22Rv1 (cell line): ENCODE measurements around the gene ERG.

Source experiments
- ZFX ChIP-seq: fragments of 450-650 bp; IDR thresholded peaks from 2 replicates; pipeline ENCODE4 v1.6.1; 2017; ENCODE audit warnings: antibody characterized with exemption, borderline replicate concordance
- TF ChIP-seq, protein P1 (sequence below): fragments of 450-650 bp; IDR thresholded peaks from 2 replicates; pipeline ENCODE4 v1.5.1; 2017; ENCODE audit warnings: mild to moderate bottlenecking

DNA sequence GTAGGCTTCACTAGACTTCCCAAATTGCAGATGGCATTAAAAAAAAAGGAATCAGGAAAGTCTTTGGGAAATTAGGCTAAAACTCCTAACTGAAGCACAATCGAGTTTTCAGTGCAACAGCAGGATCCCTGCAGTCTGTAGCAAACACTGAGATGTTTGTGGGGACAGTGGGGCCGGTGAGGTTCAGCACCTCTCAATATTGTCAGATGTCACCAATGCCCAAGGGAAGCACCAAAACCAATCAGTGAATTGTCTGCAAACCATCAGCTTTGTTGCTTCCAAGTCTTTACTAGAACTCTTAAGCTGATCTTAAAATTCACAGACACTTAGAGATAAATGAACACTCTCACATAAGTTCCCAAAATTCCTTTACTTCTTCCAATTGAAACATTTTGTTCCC, 2.6 kb downstream of the ERG start:
- TF ChIP-seq, protein P1, sequence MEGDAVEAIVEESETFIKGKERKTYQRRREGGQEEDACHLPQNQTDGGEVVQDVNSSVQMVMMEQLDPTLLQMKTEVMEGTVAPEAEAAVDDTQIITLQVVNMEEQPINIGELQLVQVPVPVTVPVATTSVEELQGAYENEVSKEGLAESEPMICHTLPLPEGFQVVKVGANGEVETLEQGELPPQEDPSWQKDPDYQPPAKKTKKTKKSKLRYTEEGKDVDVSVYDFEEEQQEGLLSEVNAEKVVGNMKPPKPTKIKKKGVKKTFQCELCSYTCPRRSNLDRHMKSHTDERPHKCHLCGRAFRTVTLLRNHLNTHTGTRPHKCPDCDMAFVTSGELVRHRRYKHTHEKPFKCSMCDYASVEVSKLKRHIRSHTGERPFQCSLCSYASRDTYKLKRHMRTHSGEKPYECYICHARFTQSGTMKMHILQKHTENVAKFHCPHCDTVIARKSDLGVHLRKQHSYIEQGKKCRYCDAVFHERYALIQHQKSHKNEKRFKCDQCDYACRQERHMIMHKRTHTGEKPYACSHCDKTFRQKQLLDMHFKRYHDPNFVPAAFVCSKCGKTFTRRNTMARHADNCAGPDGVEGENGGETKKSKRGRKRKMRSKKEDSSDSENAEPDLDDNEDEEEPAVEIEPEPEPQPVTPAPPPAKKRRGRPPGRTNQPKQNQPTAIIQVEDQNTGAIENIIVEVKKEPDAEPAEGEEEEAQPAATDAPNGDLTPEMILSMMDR: no peak
- TF ChIP-seq ZFX: no peak
